K562 (cell line): ENCODE results near the gene ATXN7. TPM values are rescaled to one million over a fixed set of nuclear protein-coding genes. Genes with fewer than 3 reads are reported as not detected.

Experiments used
- ATAC-seq: fragments of 200-7000 bp; cut with Tn5 transposase; 3 replicates; pipeline ENCODE4 v1.9.1; 2020; ENCODE audit warnings: moderate library complexity
- BruUV-seq: library from RNA; stranded (reverse); fragments of 400-500 nt; replicated peaks from 2 replicates; lab custom pipeline; 2021; lab: Mats Ljungman, UMichigan
- CTCF ChIA-PET: fragments of 300-600 bp; formaldehyde crosslinking; extraction: SDS; loops from one replicate; lab custom pipeline; 2021; ENCODE audit warnings: low intra/inter-chr PET ratio; lab: Yijun Ruan, JAX
- POLR2A ChIA-PET: fragments of 300-600, 350-650 bp; sonication (Branson Sonifier 250); formaldehyde crosslinking; extraction: SDS; loops from one replicate; lab custom pipeline; 2021; ENCODE audit warnings: antibody characterized with exemption, inconsistent platforms; lab: Yijun Ruan, JAX
- DNase-seq, 4 experiments: peaks; one replicate each; pipeline versions ENCODE4 v3.0.0 to v3.0.0-alpha.2; 2011 to 2018; ENCODE audit warnings: low spot score in 3 of 4, mixed read lengths in 3 of 4; ENCODE audit errors: extremely low read depth in 1 of 4
- FAIRE-seq: peaks from 2 replicates; lab custom pipeline; 2011; peaks lifted over from hg19 to GRCh38; lab: Jason Lieb, UNC
- H2AFZ ChIP-seq: 2 replicates; pipeline ENCODE4 v1.6.0; 2011; ENCODE audit warnings: low read depth, low read length, control low read depth, inconsistent platforms
- H3K27ac ChIP-seq: fragments of 200-600 bp; 3 replicates; pipeline ENCODE4 v1.8.0; 2011; ENCODE audit warnings: low read depth, mild to moderate bottlenecking, control low read depth, inconsistent platforms, low read length, moderate library complexity, mixed read lengths; ENCODE audit errors: extremely low read depth
- H3K27me3 ChIP-seq, 2 experiments: fragments of 300-600 bp in 1 of 2; 2 replicates in 1 of 2; 3 replicates in 1 of 2; pipeline versions ENCODE4 v1.6.0 to v1.8.0; 2011; ENCODE audit warnings: inconsistent platforms in 2 of 2, low read length in 2 of 2, mild to moderate bottlenecking in 1 of 2, mixed read lengths in 1 of 2, moderate library complexity in 1 of 2; ENCODE audit not compliant: control insufficient read depth in 2 of 2, insufficient read depth in 2 of 2
- H3K36me3 ChIP-seq: fragments of 300-600 bp; 3 replicates; pipeline ENCODE4 v1.8.0; 2011; ENCODE audit warnings: mild to moderate bottlenecking, low read length, inconsistent platforms; ENCODE audit not compliant: control insufficient read depth, insufficient read depth
- H3K4me1 ChIP-seq, 2 experiments: fragments of 200-600 bp in 1 of 2; replicated peaks in 1 of 2; 2 replicates in 1 of 2; 3 replicates in 1 of 2; pipeline versions ENCODE4 v1.5.1 to v1.8.0; 2011; ENCODE audit warnings: inconsistent platforms in 2 of 2, low read length in 2 of 2, mild to moderate bottlenecking in 1 of 2, mixed read lengths in 1 of 2, moderate library complexity in 1 of 2; ENCODE audit not compliant: control insufficient read depth in 2 of 2, insufficient read depth in 2 of 2
- H3K4me2 ChIP-seq: 2 replicates; pipeline ENCODE4 v1.6.1; 2011; ENCODE audit warnings: low read length, control low read depth, inconsistent platforms, mixed read lengths; ENCODE audit not compliant: insufficient read depth
- H3K4me3 ChIP-seq: fragments of 200-600 bp; sonication (generic), shearing (Covaris generic); 2 replicates; pipeline ENCODE4 v1.5.1; 2016; ENCODE audit warnings: control low read depth, inconsistent platforms
- H3K79me2 ChIP-seq: fragments of 200-600 bp; 3 replicates; pipeline ENCODE4 v1.8.0; 2011; ENCODE audit warnings: low read length, inconsistent platforms; ENCODE audit not compliant: control insufficient read depth, insufficient read depth
- H3K9ac ChIP-seq, 2 experiments: 2 replicates each; pipeline versions ENCODE4 v1.6.0 to v1.6.1; 2011; ENCODE audit warnings: low read depth in 2 of 2, low read length in 2 of 2, control low read depth in 1 of 2, inconsistent platforms in 1 of 2, mild to moderate bottlenecking in 1 of 2, mixed read lengths in 1 of 2; ENCODE audit not compliant: insufficient read depth in 1 of 2
- H3K9me1 ChIP-seq: one replicate; pipeline ENCODE4 v1.6.0; 2011; ENCODE audit warnings: inconsistent platforms, mild to moderate bottlenecking, low read length, moderate library complexity; ENCODE audit not compliant: control insufficient read depth, insufficient read depth
- H3K9me3 ChIP-seq: replicated peaks from 2 replicates; pipeline ENCODE4 v1.5.1; 2011; ENCODE audit warnings: low read depth, low read length, inconsistent platforms; ENCODE audit not compliant: control insufficient read depth, insufficient read depth
- H4K20me1 ChIP-seq: replicated peaks from 2 replicates; pipeline ENCODE4 v1.6.1; 2011; ENCODE audit warnings: low read length, inconsistent platforms, mixed read lengths; ENCODE audit not compliant: control insufficient read depth, insufficient read depth
- BCOR ChIP-seq: fragments of 450-650 bp; IDR thresholded peaks from 2 replicates; pipeline ENCODE4 v1.6.1; 2016
- CHD2 ChIP-seq: IDR thresholded peaks from 2 replicates; pipeline ENCODE4 v1.6.1; 2011; ENCODE audit warnings: low read depth, low read length
- CUX1 ChIP-seq: fragments of 200-800 bp; sonication (Bioruptor generic); IDR thresholded peaks from 2 replicates; pipeline ENCODE4 v1.6.1; 2016; ENCODE audit warnings: missing genetic modification characterization, missing compliant biosample characterization
- DDX20 ChIP-seq: fragments of 450-650 bp; IDR thresholded peaks from 2 replicates; pipeline ENCODE4 v1.6.1; 2016; ENCODE audit warnings: missing genetic modification characterization, low read depth, mild to moderate bottlenecking, missing compliant biosample characterization, moderate library complexity
- KAT2B ChIP-seq: IDR thresholded peaks from one replicate; pipeline ENCODE4 v1.6.1; 2012; ENCODE audit warnings: low read depth, mild to moderate bottlenecking, control low read depth, inconsistent platforms, low read length, moderate library complexity
- KDM1A ChIP-seq, 2 experiments: fragments of 450-650 bp; IDR thresholded peaks; 2 replicates each; pipeline ENCODE4 v1.6.1; 2016; ENCODE audit warnings: mild to moderate bottlenecking in 2 of 2
- NFRKB ChIP-seq: fragments of 450-650 bp; IDR thresholded peaks from 2 replicates; pipeline ENCODE4 v1.6.1; 2016; ENCODE audit warnings: low read depth
- SETDB1 ChIP-seq: IDR thresholded peaks from one replicate; pipeline ENCODE4 v1.6.1; 2012; ENCODE audit warnings: low read length, control low read depth, inconsistent platforms
- ZBED1 ChIP-seq: IDR thresholded peaks from 2 replicates; pipeline ENCODE4 v1.6.1; 2014
- ZNF766 ChIP-seq: fragments of 200-800 bp; sonication (Bioruptor generic); conservative IDR thresholded peaks from 2 replicates; pipeline ENCODE4 v1.6.1; 2016; ENCODE audit warnings: missing genetic modification characterization, missing compliant biosample characterization
- WGBS: fragments of 100-300 bp; shearing (Covaris generic); methylation state at CpG from one replicate; pipeline ENCODE4 v1.1.6; 2016; ENCODE audit warnings: low coverage, mixed read lengths; ENCODE audit not compliant: insufficient coverage; ENCODE audit errors: missing lambda C conversion rate; 5-methylcytosine and 5-hydroxymethylcytosine counted together
- in situ Hi-C: fragments of 300-500 bp; cut with MboI; formaldehyde crosslinking; loops from 4 replicates; pipeline ENCODE4 v1.15.0; 2018; ENCODE audit warnings: inconsistent platforms, mixed read lengths
- intact Hi-C: fragments of 100-400 bp; cut with micrococcal nuclease; formaldehyde crosslinking; loops from 2 replicates; pipeline ENCODE4 v1.14.2; 2022
- polyA plus RNA-seq, 8 experiments: library from polyadenylated mRNA; depleted of rRNA in 4 of 8; stranded (reverse) in 5 of 8; unstranded in 3 of 8; fragments of >200 nt; fragmentation: Nextera tagmentation in 2 of 8; fragmentation: Illumina TruSeq in 1 of 8; extraction: Ambion mirVana in 2 of 8; extraction: Trizol in 1 of 8; gene quantifications; 2 replicates each; pipeline versions ENCODE4 v1.2.1 to v1.2.3, GENCODE V29; 2011 to 2014; ENCODE audit warnings: inconsistent platforms in 1 of 8, missing spikeins in 1 of 8
- total RNA-seq, 7 experiments: library from RNA; depleted of rRNA in 6 of 7; stranded (reverse); fragments of >200 nt in 6 of 7; fragmentation: Illumina TruSeq in 2 of 7; extraction: Trizol in 2 of 7; gene quantifications; 2 replicates each; pipeline versions ENCODE4 v1.2.1 to v1.2.3, GENCODE V29; 2011 to 2021; ENCODE audit warnings: low replicate concordance in 1 of 7
- TF ChIP-seq, protein P1 (sequence below): fragments of 250-450 bp; sonication (Bioruptor Pico); IDR thresholded peaks from 2 replicates; pipeline ENCODE4 v1.8.0; 2022; ENCODE audit warnings: inconsistent platforms, mild to moderate bottlenecking, moderate library complexity, borderline replicate concordance
- TF ChIP-seq, protein P2 (sequence below), 2 experiments: IDR thresholded peaks; 2 replicates each; pipeline ENCODE4 v1.6.1; 2011; ENCODE audit warnings: borderline replicate concordance in 1 of 2, control low read depth in 1 of 2, low read depth in 1 of 2, low read length in 1 of 2, mild to moderate bottlenecking in 1 of 2, mixed read lengths in 1 of 2, moderate library complexity in 1 of 2; ENCODE audit not compliant: insufficient read depth in 1 of 2, insufficient read length in 1 of 2, poor library complexity in 1 of 2, severe bottlenecking in 1 of 2; ENCODE audit errors: extremely low read depth in 1 of 2

Gene ATXN7
- total and polyA plus RNA-seq, 9 of the 15 experiments (the other 6 are each of a cell fraction or from before 2014, with no cell fraction given), result 0.41 to 9.2 (median 6.7) TPM

- Histone ChIP-seq H3K4me2 (no peak overlapping the region), H3K9me1 (no peaks in the 10 kb centered on the region), H3K4me3 (no peak overlapping the region), H3K36me3 (peaks cover 18% of the 10 kb centered on the region; the same call in 1 of the 3 replicates), H3K27me3 (no peaks in the 10 kb centered on the region), H3K9me3 (no peaks in the 10 kb centered on the region), H3K4me1 (peaks cover 0 to 19% of the 10 kb centered on the region in 2 experiments; a peak in 3 of 5 replicates), H2AFZ (no peak overlapping the region), H4K20me1 (0 out of 2 replicates have a peak, but pooled peaks cover 11% of the 10 kb centered on the region), H3K79me2 (peaks cover 68% of the 10 kb centered on the region), H3K9ac (no peak overlapping the region), H3K27ac (no peak overlapping the region)
- DNase-seq, result peak in 2 of 4 experiments; percentile 8 to 19
- BruUV-seq, result no TSS peak
- FAIRE-seq, result peak; percentile 44
- 54% methylated on average over 5 of the region's 6 CpGs for WGBS
- peak; percentile 72 for ATAC-seq
- in situ Hi-C loops, result no loop called here
- intact Hi-C loops, result no loop called here
- ChIA-PET POLR2A (interaction anchor here (0.9 kb wide), 1 partner anchor 8 kb away, joined by 3 read pairs; no protein-coding TSS in a partner anchor), CTCF (no interaction called here)
- TF ChIP-seq, protein P1, sequence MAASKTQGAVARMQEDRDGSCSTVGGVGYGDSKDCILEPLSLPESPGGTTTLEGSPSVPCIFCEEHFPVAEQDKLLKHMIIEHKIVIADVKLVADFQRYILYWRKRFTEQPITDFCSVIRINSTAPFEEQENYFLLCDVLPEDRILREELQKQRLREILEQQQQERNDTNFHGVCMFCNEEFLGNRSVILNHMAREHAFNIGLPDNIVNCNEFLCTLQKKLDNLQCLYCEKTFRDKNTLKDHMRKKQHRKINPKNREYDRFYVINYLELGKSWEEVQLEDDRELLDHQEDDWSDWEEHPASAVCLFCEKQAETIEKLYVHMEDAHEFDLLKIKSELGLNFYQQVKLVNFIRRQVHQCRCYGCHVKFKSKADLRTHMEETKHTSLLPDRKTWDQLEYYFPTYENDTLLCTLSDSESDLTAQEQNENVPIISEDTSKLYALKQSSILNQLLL, result no peak
- no peak for TF ChIP-seq CHD2
- no peak for TF ChIP-seq KDM1A (IDR thresholded peaks at IDR 0.05)
- no peak for TF ChIP-seq KAT2B
- TF ChIP-seq SETDB1, result no peak
- no peak for TF ChIP-seq DDX20 (tag)
- no peak for TF ChIP-seq ZBED1
- TF ChIP-seq CUX1 (CRISPR knock-in tag), result no peak
- TF ChIP-seq ZNF766 (CRISPR knock-in tag), result no peak
- no peak for TF ChIP-seq NFRKB
- TF ChIP-seq, protein P2, sequence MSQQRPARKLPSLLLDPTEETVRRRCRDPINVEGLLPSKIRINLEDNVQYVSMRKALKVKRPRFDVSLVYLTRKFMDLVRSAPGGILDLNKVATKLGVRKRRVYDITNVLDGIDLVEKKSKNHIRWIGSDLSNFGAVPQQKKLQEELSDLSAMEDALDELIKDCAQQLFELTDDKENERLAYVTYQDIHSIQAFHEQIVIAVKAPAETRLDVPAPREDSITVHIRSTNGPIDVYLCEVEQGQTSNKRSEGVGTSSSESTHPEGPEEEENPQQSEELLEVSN (IDR thresholded peaks at IDR 0.05; ENCODE audit: borderline replicate concordance in 1 of 2, extremely low read depth in 1 of 2, insufficient read depth in 1 of 2, insufficient read length in 1 of 2, low read depth in 1 of 2, low read length in 1 of 2, poor library complexity in 1 of 2, severe bottlenecking in 1 of 2), result no peak
- no peak for TF ChIP-seq BCOR
Measured at GRCh38 chr3:63937661-63938651, 74.3 kb downstream of the ATXN7 start.
